ENCODE measurements around the gene ZNF397. TPM values are rescaled to one million over a fixed set of nuclear protein-coding genes. Genes with fewer than 3 reads are reported as not detected.

Gene ZNF397
- total and polyA plus RNA-seq, 2 donors (not counting 3 experiments of a cell fraction or from before 2014, with no cell fraction given), result 1.5 to 5.5 TPM

- dilution Hi-C loops (cut with MboI; ENCODE audit: extremely low pct_ligation_motif_present, low sequenced_read_pairs), result no loop called here
- peak; percentile 46 for FAIRE-seq
- CTCF ChIA-PET, result no interaction called here
Observed at GRCh38 chr18:35248429-35248828, 7.6 kb downstream of the ZNF397 start.

More at GRCh38 chr18:35248429-35248828, 7.6 kb downstream of the ZNF397 start:
- BruUV-seq (replicated peaks), result no TSS peak
- Histone ChIP-seq H3K9ac (replicated peaks; ENCODE audit: extremely low read depth, insufficient read depth, low read length) (no peak overlapping the region), H3K36me3 (ENCODE audit: control insufficient read depth in 2 of 2, extremely low read depth in 1 of 2, insufficient read depth in 2 of 2, low read length in 2 of 2) (peaks cover 0 to 15% of the 10 kb centered on the region in 2 experiments), H3K79me2 (ENCODE audit: control insufficient read depth, insufficient read depth, low read length) (no peaks in the 10 kb centered on the region), H3K27ac (ENCODE audit: insufficient read depth, low read depth, low read length) (no peak overlapping the region), H3K4me2 (ENCODE audit: insufficient read depth, low read length) (no peak overlapping the region), H3K4me3 (replicated peaks in 1 of 3; ENCODE audit: insufficient read depth in 1 of 3, low read depth in 1 of 3, low read length in 3 of 3) (no peak overlapping the region), H3K9me1 (replicated peaks; ENCODE audit: control insufficient read depth, extremely low read depth, insufficient read depth, low read length) (no peaks in the 10 kb centered on the region), H3K9me3 (replicated peaks; ENCODE audit: control insufficient read depth, insufficient read depth, low read length) (peaks cover 10% of the 10 kb centered on the region), H3K4me1 (ENCODE audit: control insufficient read depth, extremely low read depth, insufficient read depth, low read length) (no peaks in the 10 kb centered on the region), H4K20me1 (replicated peaks; ENCODE audit: control insufficient read depth, extremely low read depth, insufficient read depth, low read length) (no peaks in the 10 kb centered on the region), H3K27me3 (ENCODE audit: control insufficient read depth in 2 of 2, insufficient read depth in 2 of 2, low read length in 2 of 2) (no peaks in the 10 kb centered on the region), H2AFZ (ENCODE audit: low read depth, low read length) (no peak overlapping the region)
- TF ChIP-seq FOS (IDR thresholded peaks at IDR 0.05; ENCODE audit: borderline replicate concordance, insufficient read depth, low read length) (no peak), MYC (IDR thresholded peaks at IDR 0.05; ENCODE audit: low read depth, low read length) (no peak), EZH2 (IDR thresholded peaks at IDR 0.05; ENCODE audit: borderline replicate concordance, low read depth, low read length, severe bottlenecking) (no peak), JUN (IDR thresholded peaks at IDR 0.05; ENCODE audit: borderline replicate concordance, insufficient read depth, insufficient read length, low read depth) (no peak), POLR2AphosphoS5 (IDR thresholded peaks at IDR 0.05; ENCODE audit: insufficient read depth, low read depth, low read length) (no peak), GATA2 (IDR thresholded peaks at IDR 0.05; ENCODE audit: insufficient read depth, insufficient read length, low read depth, low read length) (no peak), MAX (IDR thresholded peaks at IDR 0.05; ENCODE audit: insufficient read depth, insufficient read length) (no peak), CTCF (IDR thresholded peaks at IDR 0.05; ENCODE audit: extremely low read depth in 1 of 2, insufficient read depth in 1 of 2, low read depth in 1 of 2, low read length in 2 of 2) (no peak), POLR2A (IDR thresholded peaks at IDR 0.05; ENCODE audit: low read depth, low read length) (no peak)
- DNase-seq (ENCODE audit: low read depth, low spot score), result no peak
- POLR2A ChIA-PET, result no interaction called here
- intact Hi-C loops (cut with micrococcal nuclease), result no loop called here

Data from endothelial cell of umbilical vein (primary cell).